GM19452 (cell line): ENCODE results near the gene CFD.

ENCODE experiments used
- ATAC-seq: cut with Tn5 transposase; IDR thresholded peaks from one replicate; pipeline ENCODE4 v1.9.1; 2021; ENCODE audit not compliant: unreplicated experiment

CFD gene

DNA sequence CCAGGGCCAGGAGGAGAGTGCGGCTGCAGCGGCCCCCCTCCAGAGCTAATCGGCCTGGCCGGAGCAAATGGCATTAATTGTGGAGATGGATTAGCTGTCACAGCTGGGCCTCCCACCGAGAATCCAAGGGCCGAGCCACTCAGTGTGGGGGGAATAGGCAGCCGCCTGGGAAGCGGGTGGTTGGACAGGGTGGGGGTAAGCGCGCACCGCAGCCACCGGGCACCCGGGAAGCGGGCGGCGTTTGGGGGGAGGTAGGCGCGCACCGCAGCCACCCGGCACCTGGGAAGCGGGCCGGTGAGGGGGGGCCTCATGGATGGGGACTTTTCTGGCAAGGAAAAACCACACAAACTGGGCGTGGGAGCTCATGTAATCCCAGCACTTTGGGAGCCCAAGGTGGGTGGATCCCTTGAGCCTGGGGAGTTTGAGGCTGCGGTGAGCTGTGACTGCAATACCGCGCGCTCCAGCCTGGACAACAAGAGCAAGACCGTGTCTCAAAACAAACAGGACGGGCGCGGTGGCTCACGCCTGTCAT is 43.9 kb downstream of the CFD start:
- ATAC-seq, result no peak

DNA sequence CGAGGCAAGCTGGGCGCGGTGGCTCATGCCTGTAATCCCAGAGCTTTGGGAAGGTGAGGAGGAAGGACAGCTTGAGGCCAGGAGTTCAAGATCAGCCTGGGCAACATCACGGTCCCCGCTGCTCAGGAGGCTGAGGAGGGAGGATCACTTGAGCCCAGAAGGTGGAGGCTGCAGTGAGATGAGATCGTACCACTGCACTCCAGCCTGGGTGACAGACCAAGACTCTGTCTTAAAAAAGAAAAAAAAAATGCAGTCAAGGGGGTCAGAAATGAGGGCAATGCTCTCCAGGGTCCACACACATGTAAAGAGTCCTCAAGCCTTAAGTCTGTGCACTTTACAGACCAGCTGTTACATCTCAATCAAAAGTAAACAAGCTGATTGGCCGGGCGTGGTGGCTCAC is 45.1 kb downstream of the CFD start:
- ATAC-seq, result no peak

DNA sequence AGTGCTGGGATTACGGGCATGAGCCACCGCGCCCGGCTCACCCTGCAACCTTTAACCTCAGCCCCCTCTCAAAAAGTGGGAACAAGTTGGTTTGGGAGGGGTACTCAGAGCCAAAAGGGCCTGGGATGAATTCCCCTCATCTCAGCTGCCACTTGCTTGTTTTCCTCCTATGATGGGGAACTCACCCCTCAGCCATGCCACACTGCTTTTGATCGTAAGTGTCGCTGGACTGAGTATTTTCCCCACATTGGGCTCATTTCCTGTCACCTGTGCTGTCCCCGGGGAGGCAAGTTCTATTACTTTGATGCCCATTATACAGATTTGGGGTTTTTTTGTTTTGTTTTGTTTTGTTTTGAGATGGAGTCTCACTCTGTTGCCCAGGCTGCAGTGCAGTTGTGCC is 47.0 kb downstream of the CFD start:
- ATAC-seq, result no peak

DNA sequence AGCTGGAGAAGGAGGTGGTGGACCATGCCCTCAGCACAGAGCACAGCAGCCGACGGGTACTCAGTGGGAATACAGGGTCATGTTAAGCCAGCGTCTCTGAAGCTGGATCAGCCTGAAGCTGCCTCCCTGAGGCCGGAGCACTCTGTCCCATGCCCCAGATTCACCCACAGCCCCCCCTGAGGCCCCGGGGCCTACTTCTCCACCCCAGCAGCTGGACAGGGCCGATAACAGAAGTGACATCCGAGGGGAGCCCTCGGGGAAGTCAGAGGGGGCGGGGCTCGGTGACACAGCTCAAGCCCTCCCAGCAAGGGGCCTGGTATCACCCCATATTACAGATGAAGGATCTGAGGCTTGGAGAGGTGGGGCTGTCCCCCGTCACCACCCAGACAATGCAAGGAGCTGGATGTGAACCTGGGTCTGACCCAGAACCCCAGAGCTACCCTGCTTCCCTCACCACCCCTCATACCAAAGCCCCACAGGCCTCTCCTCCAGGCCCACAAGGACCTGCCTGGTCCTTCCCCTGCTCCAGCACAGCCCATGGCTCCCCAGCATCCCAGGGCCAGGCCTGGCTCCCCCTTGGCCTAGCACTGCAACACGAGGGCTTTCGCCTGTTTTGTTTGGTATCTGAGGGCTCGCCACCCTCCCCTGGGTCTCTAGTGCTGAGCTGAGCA is 47.9 kb downstream of the CFD start:
- no peak for ATAC-seq

DNA sequence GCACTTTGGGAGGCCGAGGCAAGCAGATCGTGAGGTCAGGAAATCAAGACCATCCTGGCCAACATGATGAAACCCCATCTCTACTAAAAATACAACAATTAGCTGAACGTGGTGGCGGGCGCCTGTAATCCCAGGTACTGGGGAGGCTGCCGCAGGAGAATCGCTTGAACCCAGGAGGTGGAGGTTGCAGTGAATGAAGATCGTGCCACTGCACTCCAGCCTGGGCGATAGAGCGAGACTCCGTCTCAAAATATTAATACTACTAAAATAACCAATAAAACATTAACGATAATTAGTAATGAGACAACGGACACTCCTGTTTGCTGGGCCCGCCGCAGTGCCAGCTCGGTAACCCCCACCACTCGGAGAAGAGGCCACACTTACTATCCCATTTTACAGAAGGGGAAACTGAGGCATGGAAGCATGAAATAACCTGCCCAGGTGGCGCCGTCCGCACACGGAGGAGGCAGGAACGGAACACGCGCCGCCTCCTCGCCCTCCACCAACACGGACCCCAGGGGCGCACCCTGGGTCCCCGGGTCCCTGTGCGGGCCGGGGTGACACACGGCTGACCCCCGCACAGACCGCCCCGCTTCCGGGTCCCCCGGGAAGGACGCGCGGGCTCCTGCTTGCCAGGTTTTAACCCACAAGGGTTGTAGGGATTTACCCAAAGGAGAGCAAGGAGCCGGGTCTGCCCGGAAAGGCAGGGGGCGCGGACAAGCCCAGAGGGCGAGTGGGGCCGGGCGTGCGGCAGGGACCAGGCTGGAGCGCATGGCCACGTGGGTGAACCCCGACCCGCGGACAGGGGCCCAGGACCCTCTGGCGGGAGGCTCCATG is 52.0 kb downstream of the CFD start:
- ATAC-seq, result no peak

DNA sequence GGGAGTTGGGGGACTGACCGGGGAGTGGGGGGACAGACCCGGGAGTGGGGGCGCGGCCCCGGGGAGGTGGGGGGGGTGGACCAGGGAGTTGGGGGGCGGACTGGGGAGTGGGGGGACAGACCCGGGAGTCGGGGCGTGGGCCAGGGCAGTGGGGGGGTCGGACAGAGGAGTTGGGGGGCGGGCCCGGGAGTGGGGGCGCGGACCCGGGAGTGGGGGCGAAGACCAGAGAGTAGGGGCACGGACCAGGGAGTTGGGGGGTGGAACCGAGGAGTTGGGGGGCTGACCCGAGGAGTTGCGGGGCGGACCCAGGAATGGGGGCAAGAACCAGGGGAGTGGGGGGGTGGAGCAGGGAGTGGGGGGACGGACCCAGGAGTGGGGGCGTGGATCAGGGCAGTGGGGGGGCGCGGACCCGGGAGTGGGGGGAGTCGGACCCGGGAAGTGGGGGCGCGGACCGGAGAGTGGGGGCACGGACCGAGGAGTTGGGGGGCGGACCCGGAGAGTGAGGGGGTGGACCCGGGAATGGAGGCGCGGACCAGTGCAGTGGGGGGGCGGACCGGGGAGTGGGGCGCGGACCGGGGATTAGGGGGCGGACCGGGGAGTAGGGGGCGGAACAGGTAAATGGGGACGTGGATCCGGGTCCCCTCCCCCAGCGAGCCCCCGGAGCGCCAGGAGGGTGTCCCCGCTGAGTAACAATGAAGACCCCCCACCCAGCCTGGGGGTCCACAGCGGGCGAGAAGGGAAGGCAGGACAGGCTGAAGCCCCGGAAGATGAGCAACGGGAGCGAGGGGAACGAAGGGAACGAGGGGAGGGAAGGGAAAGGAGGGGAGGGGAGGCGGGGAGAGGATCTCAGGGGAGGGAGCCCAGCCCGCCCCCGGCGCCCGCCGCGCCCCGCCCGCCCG is 53.0 kb downstream of the CFD start:
- no peak for ATAC-seq
